Stimulated activated CD4-positive, alpha-beta T cell treated with anti-CD3 and anti-CD28 coated beads, Interleukin-12 subunit alpha, Interleukin-12 subunit beta, amount 100 ng/mL, for 4 hours (primary cell): ENCODE results near the gene CBX8.

Experiments used
- DNase-seq: peaks from one replicate; pipeline ENCODE4 v3.0.0-alpha.2; 2020

Gene CBX8

GRCh38 chr17:79834565-79835469 lies 37.9 kb upstream of the CBX8 start:
- DNase-seq, result peak; percentile 39

- DNase-seq, result no peak
Measured at GRCh38 chr17:79833744-79834564, 37.1 kb upstream of the CBX8 start.

- DNase-seq, result no peak
Measured at GRCh38 chr17:79833110-79833450, 36.2 kb upstream of the CBX8 start.

GRCh38 chr17:79832218-79833109 lies 35.6 kb upstream of the CBX8 start:
- no peak for DNase-seq

GRCh38 chr17:79831265-79832217 lies 34.7 kb upstream of the CBX8 start:
- DNase-seq, result no peak

GRCh38 chr17:79830763-79831264 lies 33.9 kb upstream of the CBX8 start:
- no peak for DNase-seq

GRCh38 chr17:79830303-79830702 lies 33.4 kb upstream of the CBX8 start:
- no peak for DNase-seq

GRCh38 chr17:79829457-79829856 lies 32.6 kb upstream of the CBX8 start:
- no peak for DNase-seq

- DNase-seq, result no peak
Measured at GRCh38 chr17:79829004-79829403, 32.1 kb upstream of the CBX8 start.

GRCh38 chr17:79826841-79827578 lies 30.1 kb upstream of the CBX8 start:
- no peak for DNase-seq

- no peak for DNase-seq
Measured at GRCh38 chr17:79826204-79826680, 29.4 kb upstream of the CBX8 start.

GRCh38 chr17:79825580-79825921 lies 28.7 kb upstream of the CBX8 start:
- DNase-seq, result no peak

- no peak for DNase-seq
Measured at GRCh38 chr17:79824893-79825579, 28.2 kb upstream of the CBX8 start.

GRCh38 chr17:79824234-79824633 lies 27.4 kb upstream of the CBX8 start:
- no peak for DNase-seq

GRCh38 chr17:79822583-79823124 lies 25.8 kb upstream of the CBX8 start:
- no peak for DNase-seq

GRCh38 chr17:79821331-79822095 lies 24.6 kb upstream of the CBX8 start:
- DNase-seq, result no peak

- no peak for DNase-seq
Measured at GRCh38 chr17:79820959-79821330, 24.1 kb upstream of the CBX8 start.

GRCh38 chr17:79819534-79820276 lies 22.8 kb upstream of the CBX8 start:
- no peak for DNase-seq
